Endothelial cell of umbilical vein (primary cell): ENCODE measurements around the gene DNAAF3. TPM values are rescaled to one million over a fixed set of nuclear protein-coding genes. Genes with fewer than 3 reads are reported as not detected.
"Not testable (repeated sequence)": the region's sequence is repeated elsewhere in the genome, so short reads cannot be mapped to it uniquely, and the experiment has no call there.

Experiments used
- BruUV-seq: library from RNA; stranded (reverse); fragments of 400-500 nt; replicated peaks from 2 replicates; lab custom pipeline; 2021; lab: Mats Ljungman, UMichigan
- CTCF ChIA-PET: fragments of 300-600, 350-600 bp; sonication (Branson Sonifier 250); formaldehyde crosslinking; loops from one replicate; lab custom pipeline; 2021; ENCODE audit warnings: antibody characterized with exemption, inconsistent platforms; lab: Charles Lee
- POLR2A ChIA-PET: fragments of 300-600, 350-600 bp; sonication (Branson Sonifier 250); formaldehyde crosslinking; loops from one replicate; lab custom pipeline; 2021; ENCODE audit warnings: antibody characterized with exemption, inconsistent platforms; lab: Charles Lee
- DNase-seq: peaks from one replicate; pipeline ENCODE4 v3.0.0-alpha.2; 2011; ENCODE audit warnings: low read depth, low spot score
- FAIRE-seq: peaks from 2 replicates; lab custom pipeline; 2011; peaks lifted over from hg19 to GRCh38; lab: Jason Lieb, UNC
- H2AFZ ChIP-seq: 2 replicates; pipeline ENCODE4 v1.6.0; 2012; ENCODE audit warnings: low read depth, low read length, control low read depth, inconsistent platforms
- H3K27ac ChIP-seq: 2 replicates; pipeline ENCODE4 v1.5.1; 2011; ENCODE audit warnings: low read depth, mild to moderate bottlenecking, control low read depth, low read length, moderate library complexity; ENCODE audit not compliant: insufficient read depth
- H3K27me3 ChIP-seq, 2 experiments: 2 replicates each; pipeline versions ENCODE4 v1.6.0 to v1.6.1; 2011; ENCODE audit warnings: low read length in 2 of 2, mixed read lengths in 1 of 2; ENCODE audit not compliant: control insufficient read depth in 2 of 2, insufficient read depth in 2 of 2
- H3K36me3 ChIP-seq, 2 experiments: 2 replicates in 1 of 2; 3 replicates in 1 of 2; pipeline ENCODE4 v1.5.1; 2011; ENCODE audit warnings: low read length in 2 of 2, mild to moderate bottlenecking in 1 of 2, moderate library complexity in 1 of 2; ENCODE audit not compliant: control insufficient read depth in 2 of 2, insufficient read depth in 2 of 2; ENCODE audit errors: extremely low read depth in 1 of 2
- H3K4me1 ChIP-seq: 3 replicates; pipeline ENCODE4 v1.5.1; 2011; ENCODE audit warnings: mild to moderate bottlenecking, low read length; ENCODE audit not compliant: control insufficient read depth, insufficient read depth; ENCODE audit errors: extremely low read depth
- H3K4me2 ChIP-seq: 2 replicates; pipeline ENCODE4 v1.6.1; 2011; ENCODE audit warnings: low read length, control low read depth, mixed read lengths; ENCODE audit not compliant: insufficient read depth
- H3K4me3 ChIP-seq, 3 experiments: fragments of 200-600 bp in 1 of 3; sonication (generic), shearing (Covaris generic) in 1 of 3; replicated peaks in 1 of 3; 2 replicates each; pipeline ENCODE4 v1.5.1; 2011 to 2016; ENCODE audit warnings: control low read depth in 3 of 3, low read length in 3 of 3, mild to moderate bottlenecking in 2 of 3, inconsistent platforms in 1 of 3, low read depth in 1 of 3, moderate library complexity in 1 of 3; ENCODE audit not compliant: insufficient read depth in 1 of 3
- H3K79me2 ChIP-seq: 2 replicates; pipeline ENCODE4 v1.6.0; 2012; ENCODE audit warnings: low read length, inconsistent platforms; ENCODE audit not compliant: control insufficient read depth, insufficient read depth
- H3K9ac ChIP-seq: replicated peaks from 2 replicates; pipeline ENCODE3; 2011; ENCODE audit warnings: low read length, control low read depth; ENCODE audit not compliant: insufficient read depth; ENCODE audit errors: extremely low read depth
- H3K9me1 ChIP-seq: replicated peaks from 3 replicates; pipeline ENCODE4 v1.6.0; 2011; ENCODE audit warnings: mild to moderate bottlenecking, low read length; ENCODE audit not compliant: control insufficient read depth, insufficient read depth; ENCODE audit errors: extremely low read depth
- H3K9me3 ChIP-seq: replicated peaks from 2 replicates; pipeline ENCODE4 v1.5.1; 2012; ENCODE audit warnings: low read length, inconsistent platforms; ENCODE audit not compliant: control insufficient read depth, insufficient read depth
- H4K20me1 ChIP-seq: replicated peaks from 2 replicates; pipeline ENCODE3; 2011; ENCODE audit warnings: mild to moderate bottlenecking, low read length; ENCODE audit not compliant: control insufficient read depth, insufficient read depth; ENCODE audit errors: extremely low read depth
- EZH2 ChIP-seq: IDR thresholded peaks from 2 replicates; pipeline ENCODE4 v1.6.1; 2012; ENCODE audit warnings: borderline replicate concordance, low read depth, mild to moderate bottlenecking, moderate library complexity, low read length, inconsistent platforms; ENCODE audit not compliant: severe bottlenecking
- FOS ChIP-seq: IDR thresholded peaks from 2 replicates; pipeline ENCODE4 v1.6.1; 2011; ENCODE audit warnings: mild to moderate bottlenecking, low read length, moderate library complexity, borderline replicate concordance; ENCODE audit not compliant: insufficient read depth
- GATA2 ChIP-seq: IDR thresholded peaks from 2 replicates; pipeline ENCODE4 v1.7.0; 2011; ENCODE audit warnings: low read depth, mild to moderate bottlenecking, moderate library complexity, mixed read lengths, low read length; ENCODE audit not compliant: insufficient read length, insufficient read depth
- JUN ChIP-seq: IDR thresholded peaks from 2 replicates; pipeline ENCODE4 v1.6.1; 2011; ENCODE audit warnings: borderline replicate concordance, low read depth; ENCODE audit not compliant: insufficient read length, insufficient read depth
- MYC ChIP-seq: IDR thresholded peaks from one replicate; pipeline ENCODE4 v1.6.1; 2011; ENCODE audit warnings: mild to moderate bottlenecking, low read depth, low read length
- POLR2A ChIP-seq: IDR thresholded peaks from 2 replicates; pipeline ENCODE4 v1.6.1; 2012; ENCODE audit warnings: low read depth, mild to moderate bottlenecking, control low read depth, low read length
- POLR2AphosphoS5 ChIP-seq: IDR thresholded peaks from 2 replicates; pipeline ENCODE4 v1.6.1; 2012; ENCODE audit warnings: low read depth, mild to moderate bottlenecking, control low read depth, low read length, moderate library complexity; ENCODE audit not compliant: insufficient read depth
- dilution Hi-C: fragments of 300-500 bp; cut with MboI; formaldehyde crosslinking; loops from one replicate; pipeline ENCODE4 v1.15.0; 2019; ENCODE audit warnings: low sequenced_read_pairs; ENCODE audit not compliant: extremely low pct_ligation_motif_present
- intact Hi-C: fragments of 100-400 bp; cut with micrococcal nuclease; formaldehyde crosslinking; loops from one replicate; pipeline ENCODE4 v1.10.0; 2022
- polyA plus RNA-seq, 4 experiments: library from polyadenylated mRNA; depleted of rRNA in 3 of 4; stranded (reverse) in 3 of 4; unstranded in 1 of 4; fragments of >200 nt; gene quantifications; 2 replicates each; pipeline versions ENCODE4 v1.2.1 to v1.2.3, GENCODE V29; 2011 to 2012; ENCODE audit warnings: missing spikeins in 1 of 4
- total RNA-seq: library from RNA; stranded (reverse); gene quantifications from 2 replicates; pipeline ENCODE4 v1.2.3, GENCODE V29; 2021
- TF ChIP-seq, protein P1 (sequence below), 2 donors: IDR thresholded peaks; 1 replicate in 1 of 2; 2 replicates in 1 of 2; pipeline ENCODE4 v1.5.1; 2011; ENCODE audit warnings: low read length in 2 of 2, mild to moderate bottlenecking in 2 of 2, moderate library complexity in 2 of 2, control low read depth in 1 of 2, inconsistent platforms in 1 of 2, low read depth in 1 of 2; ENCODE audit not compliant: insufficient read depth in 1 of 2; ENCODE audit errors: extremely low read depth in 1 of 2
- TF ChIP-seq, protein P2 (sequence below): IDR thresholded peaks from 2 replicates; pipeline ENCODE4 v1.6.1; 2011; ENCODE audit not compliant: insufficient read depth, insufficient read length

The DNAAF3 gene
- total and polyA plus RNA-seq, 2 donors (not counting 3 experiments of a cell fraction or from before 2014, with no cell fraction given) = 0.62 to 0.75 TPM

DNA sequence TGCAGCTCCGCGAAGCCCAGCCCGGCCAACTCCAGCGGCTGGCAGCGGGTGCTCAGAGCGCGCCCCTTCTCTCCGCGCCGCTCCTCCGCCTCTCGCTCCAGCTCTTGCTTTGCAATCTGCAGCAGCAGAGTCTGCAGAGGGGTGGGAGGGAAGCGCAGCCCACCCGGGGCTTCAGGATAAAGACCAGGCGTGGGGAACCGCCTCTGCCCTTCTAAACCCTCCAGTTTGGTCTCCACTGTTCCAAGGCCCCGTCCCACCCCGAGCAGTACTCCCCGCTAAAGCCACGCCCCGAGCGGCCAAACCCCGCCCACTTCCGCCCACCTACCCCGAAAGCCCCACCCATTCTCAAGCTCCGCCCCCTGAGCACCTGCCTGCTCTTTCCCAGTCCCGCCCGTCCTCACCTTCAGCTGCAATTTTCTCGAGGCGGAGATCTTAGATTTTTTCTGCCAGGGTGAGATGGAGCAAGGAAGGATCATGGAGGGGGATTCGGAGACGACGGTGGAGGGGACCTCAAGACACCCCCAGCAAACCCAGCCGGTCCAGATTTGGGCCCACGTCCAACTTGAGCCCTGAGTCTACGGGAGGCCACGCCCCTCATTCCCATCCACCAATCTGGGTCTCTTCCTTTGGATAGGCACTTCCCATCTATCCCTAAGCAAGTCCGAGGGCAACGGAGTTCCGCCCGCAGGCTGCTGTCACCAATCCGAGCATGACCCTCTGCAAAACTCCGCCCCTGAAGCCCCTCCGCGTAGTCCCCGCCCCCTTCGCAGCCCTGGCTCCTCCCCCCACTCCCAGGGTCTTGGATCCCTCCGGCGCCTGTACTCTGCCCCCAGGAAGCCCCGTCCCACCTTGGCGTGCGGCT is 10.0 kb downstream of the DNAAF3 start:
- Histone ChIP-seq H3K4me2 (no peak overlapping the region), H3K9me3 (no peaks in the 10 kb centered on the region), H3K4me1 (peaks cover 4% of the 10 kb centered on the region), H3K4me3 (no peak overlapping the region), H3K27ac (no peak overlapping the region), H2AFZ (no peak overlapping the region), H3K27me3 (peaks cover 8 to 9% of the 10 kb centered on the region in 2 experiments), H4K20me1 (no peaks in the 10 kb centered on the region), H3K9ac (no peak overlapping the region), H3K9me1 (no peaks in the 10 kb centered on the region), H3K36me3 (no peaks in the 10 kb centered on the region), H3K79me2 (no peaks in the 10 kb centered on the region)
- DNase-seq (no peak), FAIRE-seq (peak; percentile 15)
- dilution Hi-C loops = no loop called here
- POLR2A ChIA-PET = no interaction called here
- TF ChIP-seq EZH2 (no peak), JUN (no peak), POLR2A (no peak), GATA2 (no peak), FOS (no peak), POLR2AphosphoS5 (no peak), MYC (no peak)
- TF ChIP-seq, protein P1, sequence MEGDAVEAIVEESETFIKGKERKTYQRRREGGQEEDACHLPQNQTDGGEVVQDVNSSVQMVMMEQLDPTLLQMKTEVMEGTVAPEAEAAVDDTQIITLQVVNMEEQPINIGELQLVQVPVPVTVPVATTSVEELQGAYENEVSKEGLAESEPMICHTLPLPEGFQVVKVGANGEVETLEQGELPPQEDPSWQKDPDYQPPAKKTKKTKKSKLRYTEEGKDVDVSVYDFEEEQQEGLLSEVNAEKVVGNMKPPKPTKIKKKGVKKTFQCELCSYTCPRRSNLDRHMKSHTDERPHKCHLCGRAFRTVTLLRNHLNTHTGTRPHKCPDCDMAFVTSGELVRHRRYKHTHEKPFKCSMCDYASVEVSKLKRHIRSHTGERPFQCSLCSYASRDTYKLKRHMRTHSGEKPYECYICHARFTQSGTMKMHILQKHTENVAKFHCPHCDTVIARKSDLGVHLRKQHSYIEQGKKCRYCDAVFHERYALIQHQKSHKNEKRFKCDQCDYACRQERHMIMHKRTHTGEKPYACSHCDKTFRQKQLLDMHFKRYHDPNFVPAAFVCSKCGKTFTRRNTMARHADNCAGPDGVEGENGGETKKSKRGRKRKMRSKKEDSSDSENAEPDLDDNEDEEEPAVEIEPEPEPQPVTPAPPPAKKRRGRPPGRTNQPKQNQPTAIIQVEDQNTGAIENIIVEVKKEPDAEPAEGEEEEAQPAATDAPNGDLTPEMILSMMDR (IDR thresholded peaks at IDR 0.05; ENCODE audit: extremely low read depth in 1 of 2, insufficient read depth in 1 of 2, low read depth in 1 of 2, low read length in 2 of 2) = no peak
- TF ChIP-seq, protein P2, sequence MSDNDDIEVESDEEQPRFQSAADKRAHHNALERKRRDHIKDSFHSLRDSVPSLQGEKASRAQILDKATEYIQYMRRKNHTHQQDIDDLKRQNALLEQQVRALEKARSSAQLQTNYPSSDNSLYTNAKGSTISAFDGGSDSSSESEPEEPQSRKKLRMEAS = no peak
- CTCF ChIA-PET = interaction anchor here (0.9 kb wide), 2 partner anchors 9 to 15 kb away, joined by 3 to 5 read pairs; partner anchors contain the start of gene DNAAF3
- no TSS peak for BruUV-seq
- intact Hi-C loops = no loop called here

DNA sequence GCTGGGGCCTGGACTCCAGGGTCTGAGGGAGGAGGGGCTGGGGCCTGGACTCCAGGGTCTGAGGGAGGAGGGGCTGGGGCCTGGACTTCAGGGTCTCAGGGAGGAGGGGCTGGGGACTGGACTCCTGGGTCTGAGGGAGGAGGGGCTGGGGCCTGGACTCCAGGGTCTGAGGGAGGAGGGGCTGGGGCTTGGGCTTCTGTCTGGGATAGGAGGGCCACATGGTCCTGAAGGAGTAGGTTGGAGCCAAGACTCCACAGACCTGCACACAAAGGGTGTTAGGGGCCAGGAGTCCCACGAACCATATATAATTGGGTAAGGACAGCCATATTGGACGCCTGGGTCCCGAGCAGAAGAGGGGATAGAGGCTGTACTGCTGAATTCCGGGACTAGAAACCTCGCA is 10.6 kb downstream of the DNAAF3 start:
- FAIRE-seq, H2AFZ ChIP-seq, DNase-seq, H3K9me1 ChIP-seq, H3K27ac ChIP-seq, H3K9me3 ChIP-seq, dilution Hi-C loops, BruUV-seq, H3K9ac ChIP-seq, H3K4me1 ChIP-seq, POLR2A ChIA-PET, H4K20me1 ChIP-seq, H3K4me2 ChIP-seq, H3K27me3 ChIP-seq, H3K36me3 ChIP-seq, H3K4me3 ChIP-seq, intact Hi-C loops, H3K79me2 ChIP-seq: not testable (repeated sequence)
- CTCF ChIA-PET = interaction anchor here (0.9 kb wide), 2 partner anchors 10 to 14 kb away, joined by 3 to 5 read pairs; partner anchors contain the start of gene DNAAF3
